Measurements from ENCODE around the gene MAN1A1.

GRCh38 chr6:119322034-119322433 lies 27.5 kb downstream of the MAN1A1 start:
- TF ChIP-seq CTCF (IDR thresholded peaks at IDR 0.05) (no peak), POLR2A (IDR thresholded peaks at IDR 0.05) (no peak)

Data from body of pancreas (tissue), 4 donors.